Gastroesophageal sphincter (tissue), 3 donors: Measurements from ENCODE around the gene SPEF2.

Experiments used
- POLR2AphosphoS5 ChIP-seq: sonication (generic); formaldehyde crosslinking; IDR thresholded peaks from one replicate; pipeline ENCODE4 v1.6.1; 2017; ENCODE audit warnings: antibody characterized with exemption
- TF ChIP-seq, protein P1 (sequence below), 4 experiments: fragments of 200-600 bp in 2 of 4; fragments of 450-650 bp in 2 of 4; sonication (generic) in 1 of 4; IDR thresholded peaks; one replicate each; pipeline ENCODE4 v1.5.1; 2017 to 2019; ENCODE audit warnings: antibody characterized with exemption in 4 of 4, mild to moderate bottlenecking in 2 of 4, moderate library complexity in 2 of 4

DNA sequence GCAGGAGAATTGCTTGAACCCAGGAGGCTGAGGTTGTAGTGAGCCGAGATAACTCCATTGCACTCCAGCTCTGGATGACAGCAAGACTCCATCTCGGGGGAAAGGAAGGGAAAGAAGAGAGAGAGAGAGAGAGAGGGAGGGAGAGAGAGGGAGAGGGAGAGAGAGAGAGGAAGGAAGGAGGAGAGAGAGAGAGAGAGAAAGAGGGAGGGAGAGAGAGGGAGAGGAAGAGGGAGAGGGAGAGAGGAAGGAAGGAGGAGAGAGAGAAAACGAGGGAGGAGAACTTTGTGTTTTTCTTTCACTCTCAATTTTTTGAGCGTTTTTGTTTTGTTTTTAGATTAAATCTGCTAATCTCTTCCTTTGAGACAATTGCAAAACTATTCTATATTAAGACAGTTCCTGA, 46.9 kb downstream of the SPEF2 start:
- no peak for TF ChIP-seq POLR2AphosphoS5
- TF ChIP-seq, protein P1, sequence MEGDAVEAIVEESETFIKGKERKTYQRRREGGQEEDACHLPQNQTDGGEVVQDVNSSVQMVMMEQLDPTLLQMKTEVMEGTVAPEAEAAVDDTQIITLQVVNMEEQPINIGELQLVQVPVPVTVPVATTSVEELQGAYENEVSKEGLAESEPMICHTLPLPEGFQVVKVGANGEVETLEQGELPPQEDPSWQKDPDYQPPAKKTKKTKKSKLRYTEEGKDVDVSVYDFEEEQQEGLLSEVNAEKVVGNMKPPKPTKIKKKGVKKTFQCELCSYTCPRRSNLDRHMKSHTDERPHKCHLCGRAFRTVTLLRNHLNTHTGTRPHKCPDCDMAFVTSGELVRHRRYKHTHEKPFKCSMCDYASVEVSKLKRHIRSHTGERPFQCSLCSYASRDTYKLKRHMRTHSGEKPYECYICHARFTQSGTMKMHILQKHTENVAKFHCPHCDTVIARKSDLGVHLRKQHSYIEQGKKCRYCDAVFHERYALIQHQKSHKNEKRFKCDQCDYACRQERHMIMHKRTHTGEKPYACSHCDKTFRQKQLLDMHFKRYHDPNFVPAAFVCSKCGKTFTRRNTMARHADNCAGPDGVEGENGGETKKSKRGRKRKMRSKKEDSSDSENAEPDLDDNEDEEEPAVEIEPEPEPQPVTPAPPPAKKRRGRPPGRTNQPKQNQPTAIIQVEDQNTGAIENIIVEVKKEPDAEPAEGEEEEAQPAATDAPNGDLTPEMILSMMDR (IDR thresholded peaks at IDR 0.05): no peak
